HepG2 (cell line): ENCODE results near the gene KSR1.

ENCODE experiments used
- AKAP8 ChIP-seq: sonication (generic); formaldehyde crosslinking; IDR thresholded peaks from 2 replicates; pipeline ENCODE4 v1.5.1; 2020; ENCODE audit warnings: mild to moderate bottlenecking, missing genetic modification reagents
- MIXL1 ChIP-seq: IDR thresholded peaks from 2 replicates; pipeline ENCODE4 v1.6.1; 2016

GRCh38 chr17:27590864-27591263, 134.6 kb downstream of the KSR1 start:
- TF ChIP-seq AKAP8 (no peak), MIXL1 (CRISPR knock-in tag) (no peak)
